ENCODE results near the gene APOBEC3G. TPM values are rescaled to one million over a fixed set of nuclear protein-coding genes. Genes with fewer than 3 reads are reported as not detected.

The APOBEC3G gene
- total and polyA plus RNA-seq, 2 of the 13 experiments (the other 11 are each of a cell fraction or from before 2014, with no cell fraction given): 3.2 to 4.1 TPM

GRCh38 chr22:39090426-39091064 lies 13.5 kb downstream of the APOBEC3G start:
- H3K36me3 ChIP-seq (replicated peaks in 1 of 2; ENCODE audit: control insufficient read depth in 1 of 2, insufficient read depth in 2 of 2, low read length in 2 of 2): no peaks in the 10 kb centered on the region
- no peak for DNase-seq (ENCODE audit: low spot score)
- in situ Hi-C loops (cut with HindIII; ENCODE audit: extremely low pct_ligation_motif_present, low pct_unique_long_range_greater_than_20kb): no loop called here
- no peak overlapping the region for H3K27ac ChIP-seq (ENCODE audit: extremely low read length, insufficient read depth, low read length)
- no TSS peak for BruUV-seq (replicated peaks)
- ChIA-PET POLR2A (no interaction called here), CTCF (ENCODE audit: low intra/inter-chr PET ratio, low total read pairs) (no interaction called here)
- H4K20me1 ChIP-seq (ENCODE audit: insufficient read depth, low read length): no peaks in the 10 kb centered on the region
- FAIRE-seq: no peak
- no peak overlapping the region for H2AFZ ChIP-seq (ENCODE audit: low read length)
- H3K27me3 ChIP-seq (ENCODE audit: control insufficient read depth in 1 of 2, insufficient read depth in 2 of 2, low read length in 2 of 2): peaks cover 12 to 57% of the 10 kb centered on the region in 2 experiments; a peak in 4 of 5 replicates
- H3K9me3 ChIP-seq (ENCODE audit: low read length): no peaks in the 10 kb centered on the region
- H3K79me2 ChIP-seq (ENCODE audit: insufficient read depth, low read length): no peaks in the 10 kb centered on the region
- no peaks in the 10 kb centered on the region for H3K4me1 ChIP-seq (ENCODE audit: insufficient read depth, low read length)
- H3K9ac ChIP-seq (ENCODE audit: insufficient read depth, low read depth, low read length): no peak overlapping the region
- no peak overlapping the region for H3K4me2 ChIP-seq (ENCODE audit: low read depth, low read length)
- no peak for ATAC-seq
- H3K4me3 ChIP-seq (replicated peaks in 1 of 3; ENCODE audit: insufficient read depth in 1 of 3, low read depth in 2 of 3, low read length in 3 of 3): no peak overlapping the region
- intact Hi-C loops (cut with micrococcal nuclease; ENCODE audit: unreplicated experiment): no loop called here
- 26% methylated on average over 12 of the region's 15 CpGs for WGBS (ENCODE audit: low lambda C conversion rate)
- TF ChIP-seq PRDM15 (CRISPR knock-in tag; IDR thresholded peaks at IDR 0.05) (no peak), ZNF589 (CRISPR knock-in tag; conservative IDR thresholded peaks at IDR 0.05) (no peak), HMGXB3 (CRISPR knock-in tag; IDR thresholded peaks at IDR 0.05; ENCODE audit: borderline replicate concordance) (no peak), ZNF292 (CRISPR knock-in tag; IDR thresholded peaks at IDR 0.05; ENCODE audit: borderline replicate concordance, low read depth) (no peak), ARID5B (CRISPR knock-in tag; IDR thresholded peaks at IDR 0.05) (no peak), ONECUT2 (CRISPR knock-in tag; IDR thresholded peaks at IDR 0.05) (no peak), BHLHE40 (IDR thresholded peaks at IDR 0.05; ENCODE audit: low read length) (no peak), SOX13 (IDR thresholded peaks at IDR 0.05) (no peak), SOX13 (CRISPR knock-in tag; conservative IDR thresholded peaks at IDR 0.05 in 1 of 2, IDR thresholded peaks at IDR 0.05 in 1 of 2) (no peak), U2AF1 (optimal IDR thresholded peaks at IDR 0.05; ENCODE audit: low read depth, low read length) (no peak), NFRKB (IDR thresholded peaks at IDR 0.05) (no peak), REL (CRISPR knock-in tag; conservative IDR thresholded peaks at IDR 0.05) (no peak)

Measured in HepG2 (cell line).